ENCODE measurements around the gene TSPAN33. TPM values are rescaled to one million over a fixed set of nuclear protein-coding genes. Genes with fewer than 3 reads are reported as not detected.

Gene TSPAN33
- total RNA-seq, 4 donors from 2014 or later, result 1.9 to 15.5 (median 9.9) TPM

DNA sequence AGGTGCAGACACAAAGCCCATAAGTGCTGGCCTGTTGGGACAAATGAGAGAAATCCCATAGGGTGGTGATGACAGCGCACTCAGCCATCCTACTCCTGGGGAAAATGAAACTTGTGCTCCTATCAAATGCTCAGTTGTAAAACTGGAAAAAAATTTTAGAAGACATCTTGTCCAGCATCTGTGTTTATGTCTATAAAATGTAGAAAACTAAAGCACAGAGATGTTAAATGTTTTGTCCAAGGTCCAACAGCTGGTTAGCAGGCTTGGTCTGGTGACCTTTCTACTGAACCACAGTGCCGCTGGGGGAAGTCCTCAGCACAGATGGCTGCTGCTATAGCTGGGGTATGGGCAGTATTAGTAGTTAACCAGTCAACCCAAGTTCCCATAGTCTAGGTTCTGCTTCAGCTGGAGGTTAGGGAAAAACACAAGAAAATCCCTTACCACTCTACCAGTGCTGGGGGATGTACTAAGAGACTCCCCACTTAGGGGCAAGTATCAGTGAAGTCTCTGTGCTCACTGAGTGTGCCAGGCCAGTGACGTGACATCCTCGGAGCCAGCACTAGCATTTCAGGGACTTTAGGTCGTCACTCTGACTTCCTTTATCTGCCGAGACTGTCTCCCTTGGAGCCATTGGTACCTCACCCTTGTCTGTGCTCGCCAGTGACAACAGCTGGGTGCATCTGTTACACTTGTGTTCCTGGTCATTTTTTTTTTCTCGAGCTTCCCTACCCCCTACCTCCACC, 1.9 kb downstream of the TSPAN33 start:
- Histone ChIP-seq H3K27ac (peak overlapping the region in 1 of 4 donors; percentile 14), H3K9me3 (no peaks in the 10 kb centered on the region), H3K36me3 (no peaks in the 10 kb centered on the region), H3K27me3 (peaks cover 55% of the 10 kb centered on the region), H3K4me1 (peaks cover 0 to 32% (median 5%) of the 10 kb centered on the region in 3 donors), H3K4me3 (no peak overlapping the region)
- TF ChIP-seq POLR2A (IDR thresholded peaks at IDR 0.05) (no peak), CTCF (IDR thresholded peaks at IDR 0.05) (no peak), EP300 (IDR thresholded peaks at IDR 0.05) (no peak), POLR2AphosphoS5 (IDR thresholded peaks at IDR 0.05) (no peak)
- 61 to 74% methylated on average over 6 of the region's 8 CpGs for WGBS, 2 donors (ENCODE audit: low coverage in 1 of 2)
- ATAC-seq, result no peak

DNA sequence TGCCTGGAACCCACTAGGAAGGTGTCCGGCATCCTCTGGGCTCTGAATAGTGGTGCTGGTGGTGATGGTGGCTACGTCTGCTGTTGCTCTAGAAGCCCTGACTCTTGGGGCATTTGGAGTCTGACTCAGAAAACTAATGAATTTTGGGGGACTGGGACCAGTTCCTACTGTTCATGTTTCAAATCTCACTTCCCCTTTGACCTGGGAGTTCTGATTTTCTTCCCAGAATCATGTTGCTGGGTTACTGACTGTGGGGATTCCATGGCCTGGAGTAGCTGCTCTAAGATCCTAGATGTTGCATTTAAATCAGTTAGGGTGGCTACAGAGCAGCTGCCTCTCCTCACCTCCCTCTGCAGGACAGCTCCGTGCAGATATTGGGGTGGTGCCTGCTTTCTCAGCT, 3.2 kb downstream of the TSPAN33 start:
- WGBS, 2 donors (ENCODE audit: low coverage in 1 of 2), result no CpG with 5 or more reads among the region's 3 CpGs
- no peak for TF ChIP-seq CTCF (IDR thresholded peaks at IDR 0.05)
- no peak for TF ChIP-seq POLR2AphosphoS5 (IDR thresholded peaks at IDR 0.05)
- TF ChIP-seq POLR2A (IDR thresholded peaks at IDR 0.05), result no peak
- TF ChIP-seq EP300 (IDR thresholded peaks at IDR 0.05), result no peak

DNA sequence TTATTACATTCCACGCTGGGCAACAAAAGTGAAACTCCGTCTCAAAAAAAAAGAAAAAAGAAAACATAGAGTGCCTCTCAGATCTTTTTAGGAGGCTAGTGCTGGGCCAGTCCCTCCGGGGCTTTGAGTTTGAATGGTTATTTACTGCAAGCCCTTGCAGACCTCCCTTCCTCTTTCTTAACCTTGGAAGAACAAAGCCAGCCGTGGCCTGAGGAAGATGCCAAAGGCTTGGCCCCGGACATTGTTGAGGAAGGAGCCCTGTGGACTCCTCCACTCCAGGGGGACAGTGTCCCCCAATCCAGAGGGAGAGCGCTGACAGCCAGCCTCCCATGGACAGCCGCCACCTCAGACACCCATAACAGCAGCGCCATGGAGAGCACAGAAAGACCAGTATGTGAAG, 5.0 kb downstream of the TSPAN33 start:
- no peaks in the 10 kb centered on the region for H3K9me3 ChIP-seq
- TF ChIP-seq POLR2A (IDR thresholded peaks at IDR 0.05) (no peak), POLR2AphosphoS5 (IDR thresholded peaks at IDR 0.05) (no peak), CTCF (IDR thresholded peaks at IDR 0.05) (no peak), EP300 (IDR thresholded peaks at IDR 0.05) (no peak)
- H3K27me3 ChIP-seq, result peaks cover 29% of the 10 kb centered on the region
- WGBS, 2 donors (ENCODE audit: low coverage in 1 of 2), result 52% methylated on average over 5 of the region's 8 CpGs; no CpG with 5 or more reads in 1 of the 2 donors
- no peak overlapping the region for H3K27ac ChIP-seq
- no peak overlapping the region for H3K4me3 ChIP-seq
- H3K4me1 ChIP-seq, result peaks cover 0 to 23% (median 0%) of the 10 kb centered on the region in 3 donors
- H3K36me3 ChIP-seq, result no peaks in the 10 kb centered on the region
- ATAC-seq, result no peak

More for the DNA sequence above, 3.2 kb downstream of the TSPAN33 start:
- H3K36me3 ChIP-seq, result no peaks in the 10 kb centered on the region
- no peak overlapping the region for H3K27ac ChIP-seq
- peaks cover 0 to 32% (median 5%) of the 10 kb centered on the region in 3 donors for H3K4me1 ChIP-seq
- peaks cover 44% of the 10 kb centered on the region for H3K27me3 ChIP-seq
- no peak for ATAC-seq
- H3K9me3 ChIP-seq, result no peaks in the 10 kb centered on the region
- H3K4me3 ChIP-seq, result no peak overlapping the region

DNA sequence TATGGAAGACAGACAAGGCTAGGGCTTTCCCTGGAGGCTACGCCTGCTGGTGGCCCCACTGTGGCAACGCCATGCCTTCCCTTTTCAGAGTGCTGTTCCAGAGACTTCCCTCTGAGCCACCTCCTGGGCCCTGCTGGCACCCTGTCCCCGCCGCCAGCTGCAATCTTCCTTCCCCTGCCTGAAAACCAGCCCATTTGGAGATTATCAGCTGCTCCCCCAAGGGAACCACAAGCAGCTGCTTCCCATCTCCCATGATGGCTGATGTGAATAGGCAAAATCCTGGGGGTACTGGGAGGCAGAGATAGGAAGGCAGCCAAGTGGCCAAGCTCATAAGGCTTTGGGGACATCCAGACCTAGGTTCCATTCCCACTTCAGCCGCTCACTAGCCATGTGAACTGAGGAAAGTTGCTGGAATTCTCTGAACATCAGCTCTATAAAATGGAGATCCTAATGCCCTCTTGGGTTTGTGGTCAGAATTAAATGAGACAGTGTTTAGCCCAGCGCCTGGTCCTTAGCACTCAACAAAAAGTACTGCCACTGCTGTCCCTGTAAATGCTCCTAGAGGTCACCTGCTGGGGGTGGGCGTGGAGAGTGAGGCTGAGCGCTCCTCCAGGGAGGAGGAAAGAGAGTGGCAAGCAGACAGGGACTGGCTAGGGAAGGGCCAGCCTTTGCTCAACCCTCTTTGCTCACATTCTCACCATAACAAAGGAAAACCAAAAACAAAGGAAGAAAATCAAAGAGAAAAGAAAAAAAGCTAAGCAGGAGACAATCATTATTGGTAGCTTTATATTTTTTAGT, 5.9 kb downstream of the TSPAN33 start:
- peak; percentile 21 for ATAC-seq
- WGBS, 2 donors (ENCODE audit: low coverage in 1 of 2), result 67% methylated on average over 4 of the region's 8 CpGs

More for the DNA sequence above, 5.9 kb downstream of the TSPAN33 start:
- no peak for TF ChIP-seq POLR2A (IDR thresholded peaks at IDR 0.05)
- no peak for TF ChIP-seq POLR2AphosphoS5 (IDR thresholded peaks at IDR 0.05)
- TF ChIP-seq EP300 (IDR thresholded peaks at IDR 0.05), result no peak
- no peak for TF ChIP-seq CTCF (IDR thresholded peaks at IDR 0.05)
- Histone ChIP-seq H3K27ac (no peak overlapping the region), H3K9me3 (no peaks in the 10 kb centered on the region), H3K27me3 (peaks cover 23% of the 10 kb centered on the region), H3K4me3 (no peak overlapping the region), H3K4me1 (peaks cover 0 to 17% (median 0%) of the 10 kb centered on the region in 3 donors), H3K36me3 (no peaks in the 10 kb centered on the region)
